Measurements from ENCODE around the gene SOX15.

GRCh38 chr17:7582396-7583252 is 7.3 kb downstream of the SOX15 start:
- TF ChIP-seq CTCF (IDR thresholded peaks at IDR 0.05) (no peak), POLR2A (IDR thresholded peaks at IDR 0.05) (no peak)

Measured in testis (tissue), 2 donors.